Gastroesophageal sphincter (tissue), 3 donors: Measurements from ENCODE around the gene NXPE3.

Experiments
- EP300 ChIP-seq: sonication (generic); formaldehyde crosslinking; IDR thresholded peaks from one replicate; pipeline ENCODE4 v1.6.1; 2017; ENCODE audit warnings: antibody characterized with exemption, mild to moderate bottlenecking
- POLR2A ChIP-seq, 2 donors: fragments of 450-650 bp; IDR thresholded peaks; one replicate each; pipeline ENCODE4 v1.6.1; 2017; ENCODE audit warnings: antibody characterized with exemption in 2 of 2, mild to moderate bottlenecking in 2 of 2, moderate library complexity in 1 of 2
- POLR2AphosphoS5 ChIP-seq: sonication (generic); formaldehyde crosslinking; IDR thresholded peaks from one replicate; pipeline ENCODE4 v1.6.1; 2017; ENCODE audit warnings: antibody characterized with exemption
- TF ChIP-seq, protein P1 (sequence below), 4 experiments: fragments of 200-600 bp in 2 of 4; fragments of 450-650 bp in 2 of 4; sonication (generic) in 1 of 4; IDR thresholded peaks; one replicate each; pipeline ENCODE4 v1.5.1; 2017 to 2019; ENCODE audit warnings: antibody characterized with exemption in 4 of 4, mild to moderate bottlenecking in 2 of 4, moderate library complexity in 2 of 4

GRCh38 chr3:101840066-101840465 lies 61.1 kb downstream of the NXPE3 start:
- TF ChIP-seq POLR2A (IDR thresholded peaks at IDR 0.05) (no peak), EP300 (no peak), POLR2AphosphoS5 (no peak)
- TF ChIP-seq, protein P1, sequence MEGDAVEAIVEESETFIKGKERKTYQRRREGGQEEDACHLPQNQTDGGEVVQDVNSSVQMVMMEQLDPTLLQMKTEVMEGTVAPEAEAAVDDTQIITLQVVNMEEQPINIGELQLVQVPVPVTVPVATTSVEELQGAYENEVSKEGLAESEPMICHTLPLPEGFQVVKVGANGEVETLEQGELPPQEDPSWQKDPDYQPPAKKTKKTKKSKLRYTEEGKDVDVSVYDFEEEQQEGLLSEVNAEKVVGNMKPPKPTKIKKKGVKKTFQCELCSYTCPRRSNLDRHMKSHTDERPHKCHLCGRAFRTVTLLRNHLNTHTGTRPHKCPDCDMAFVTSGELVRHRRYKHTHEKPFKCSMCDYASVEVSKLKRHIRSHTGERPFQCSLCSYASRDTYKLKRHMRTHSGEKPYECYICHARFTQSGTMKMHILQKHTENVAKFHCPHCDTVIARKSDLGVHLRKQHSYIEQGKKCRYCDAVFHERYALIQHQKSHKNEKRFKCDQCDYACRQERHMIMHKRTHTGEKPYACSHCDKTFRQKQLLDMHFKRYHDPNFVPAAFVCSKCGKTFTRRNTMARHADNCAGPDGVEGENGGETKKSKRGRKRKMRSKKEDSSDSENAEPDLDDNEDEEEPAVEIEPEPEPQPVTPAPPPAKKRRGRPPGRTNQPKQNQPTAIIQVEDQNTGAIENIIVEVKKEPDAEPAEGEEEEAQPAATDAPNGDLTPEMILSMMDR (IDR thresholded peaks at IDR 0.05): no peak
